Activated CD4-positive, alpha-beta T cell treated with anti-CD3 and anti-CD28 coated beads for 48 hours (primary cell): Measurements from ENCODE around the gene BTBD18.
A peak's percentile ranks its signal among the peaks of the same experiment; 100 is the strongest.

ENCODE experiments used
- DNase-seq: peaks from one replicate; pipeline ENCODE4 v3.0.0-alpha.2; 2020

BTBD18 gene

GRCh38 chr11:57751676-57752253 lies at the start of gene BTBD18:
Gene BTBD18 (minus strand): TSS chr11:57751819. CDS start chr11:57751188, 631 bp downstream.
- DNase-seq: no peak

GRCh38 chr11:57801183-57801485 lies 49.5 kb upstream of the BTBD18 start:
- no peak for DNase-seq

DNA sequence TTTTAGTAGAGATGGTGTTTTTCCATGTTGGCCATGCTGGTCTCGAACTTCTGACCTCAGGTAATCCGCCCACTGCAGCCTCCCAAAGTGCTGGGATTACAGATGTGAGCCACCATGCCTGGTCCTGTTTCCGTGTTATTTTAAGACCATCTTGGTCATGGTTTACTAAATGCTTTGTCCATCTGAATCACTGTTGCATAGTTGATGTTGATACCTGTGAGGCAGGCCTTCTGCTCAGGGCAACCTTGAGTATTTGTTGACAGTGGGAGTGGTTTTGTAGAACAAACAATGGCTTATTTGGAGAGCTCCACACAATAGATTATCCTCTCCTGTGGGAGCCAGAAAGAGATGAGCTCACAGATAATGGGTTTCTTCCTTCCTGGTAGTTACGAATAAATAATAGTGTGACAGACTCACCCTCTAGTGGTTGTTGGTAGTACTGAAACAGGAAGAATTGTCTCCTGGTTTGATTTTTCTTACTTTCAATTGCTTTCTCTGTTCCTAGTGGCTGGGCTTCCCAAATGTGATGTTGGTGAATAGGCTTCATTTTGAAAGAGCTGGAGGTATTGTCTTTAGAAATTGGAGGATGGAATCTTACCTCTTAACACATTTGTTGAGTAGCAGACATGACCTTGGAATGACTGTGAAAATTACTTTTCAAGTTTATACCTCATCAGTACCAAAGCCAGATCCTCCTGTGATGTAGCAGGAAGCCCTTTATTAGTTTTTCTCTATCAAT lies 49.0 kb upstream of the BTBD18 start:
- no peak for DNase-seq

DNA sequence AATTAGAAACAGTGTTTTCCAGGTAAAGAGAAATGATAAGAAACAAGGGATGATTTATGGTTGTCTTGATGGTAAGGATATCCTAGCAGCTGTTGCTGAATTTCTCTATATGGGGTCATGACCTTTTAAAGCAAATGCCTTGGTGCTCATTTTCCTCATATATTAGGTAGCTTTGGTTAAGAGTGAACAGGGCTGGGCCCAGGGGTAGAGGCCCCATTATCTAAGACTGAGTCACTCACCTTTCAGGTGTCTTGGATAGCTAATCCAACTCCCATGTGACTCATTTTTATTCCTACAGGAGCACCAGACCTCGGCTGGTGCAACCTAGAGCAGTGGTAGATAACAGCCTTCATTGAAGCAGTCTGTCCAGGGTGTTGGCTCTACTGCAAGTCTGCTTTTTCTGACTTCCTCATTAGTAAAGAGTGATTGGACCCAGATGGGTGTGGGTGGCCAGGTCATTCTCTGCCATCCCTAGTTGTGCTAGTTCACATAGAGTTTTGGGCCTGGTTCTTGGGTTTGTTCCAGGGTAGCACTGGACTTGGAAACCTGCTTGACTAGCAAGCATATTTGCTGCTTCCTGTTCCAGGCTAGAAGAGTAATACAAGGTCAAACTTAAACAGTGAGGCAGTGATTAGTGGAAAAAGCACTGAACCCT lies 47.4 kb upstream of the BTBD18 start:
- no peak for DNase-seq

DNA sequence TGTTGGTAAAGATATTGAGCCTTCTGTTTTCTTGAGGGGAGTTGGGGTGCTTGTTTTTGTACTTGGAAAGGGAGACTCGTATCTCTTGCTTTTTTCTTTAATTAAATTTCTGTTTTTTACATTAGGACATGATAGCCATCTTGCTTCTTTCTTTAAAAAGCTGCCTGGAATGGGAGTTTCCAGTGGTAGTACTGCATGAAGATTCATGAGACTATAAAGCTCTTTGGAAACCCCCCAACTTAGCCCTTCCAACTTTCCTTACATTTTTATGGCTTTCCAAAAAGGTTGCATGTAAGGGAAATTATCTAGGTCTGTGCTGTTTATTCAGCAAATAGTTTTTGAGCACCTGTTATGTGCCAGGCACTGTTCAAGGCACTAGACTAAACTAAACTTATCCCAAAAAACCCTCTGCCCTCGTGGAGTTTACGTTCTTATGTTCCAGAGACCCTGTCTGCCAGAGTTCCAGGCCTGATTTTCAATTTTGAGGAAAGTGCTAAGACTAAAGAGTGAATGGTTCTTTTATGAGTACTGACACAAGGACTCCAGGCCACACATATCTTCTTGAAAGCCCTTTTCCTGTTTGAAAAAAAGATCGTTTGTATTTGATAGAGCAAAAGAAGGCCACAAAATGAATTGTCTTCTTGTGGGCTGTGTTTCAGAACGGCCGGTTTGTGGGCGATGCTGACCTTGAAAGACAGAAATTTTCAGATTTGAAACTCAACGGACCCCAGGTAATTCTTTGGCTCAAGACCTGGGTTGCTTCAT lies 41.9 kb upstream of the BTBD18 start:
- no peak for DNase-seq

DNA sequence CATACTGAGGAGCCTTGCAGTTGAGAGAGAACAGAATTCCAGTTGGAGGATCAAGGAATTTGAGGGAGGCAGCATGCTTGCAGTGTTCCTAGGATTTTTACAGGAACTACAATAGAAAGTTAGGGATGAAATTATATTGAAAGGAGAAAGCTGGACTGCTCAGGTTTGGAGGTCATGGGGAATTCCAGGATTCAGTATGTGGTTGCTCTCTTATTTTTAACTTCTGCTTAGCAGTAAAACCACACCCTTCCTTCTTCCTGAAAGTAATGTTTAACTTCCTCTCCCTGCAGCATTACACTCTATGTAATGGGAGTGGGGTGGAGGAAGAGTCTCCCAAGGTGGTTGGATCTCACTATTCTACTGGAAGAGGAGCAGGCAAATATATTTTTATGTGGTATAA lies 41.3 kb upstream of the BTBD18 start:
- no peak for DNase-seq

GRCh38 chr11:57792060-57792541 lies 40.5 kb upstream of the BTBD18 start:
- peak; percentile 86 for DNase-seq

DNA sequence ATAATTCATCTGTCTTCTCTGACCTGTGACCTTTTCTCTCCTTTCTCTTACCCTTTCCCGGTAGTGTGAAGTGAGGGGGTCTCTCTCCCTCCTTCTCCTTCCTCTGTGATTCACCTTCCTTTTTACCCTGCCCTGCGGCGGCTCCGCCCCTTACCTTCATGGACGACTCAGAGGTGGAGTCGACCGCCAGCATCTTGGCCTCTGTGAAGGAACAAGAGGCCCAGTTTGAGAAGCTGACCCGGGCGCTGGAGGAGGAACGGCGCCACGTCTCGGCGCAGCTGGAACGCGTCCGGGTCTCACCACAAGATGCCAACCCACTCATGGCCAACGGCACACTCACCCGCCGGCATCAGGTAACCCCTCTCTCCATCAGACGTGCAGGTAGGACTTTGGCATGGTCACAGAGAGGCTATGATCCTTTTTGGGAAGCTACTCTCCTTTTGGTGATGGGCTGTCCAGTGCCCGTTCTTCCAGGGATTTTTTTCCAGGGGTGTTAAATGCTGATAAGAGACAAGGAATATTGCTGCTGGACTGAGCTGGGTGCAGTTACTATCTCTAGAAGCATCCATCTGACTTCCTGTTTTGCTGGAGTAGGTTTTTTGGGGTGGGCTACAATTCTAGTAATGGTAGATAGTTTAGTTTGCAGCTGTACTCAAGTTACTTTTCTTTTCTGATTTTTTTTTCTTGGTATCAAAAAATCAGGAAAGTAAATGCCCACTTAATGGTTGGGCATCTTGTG lies 39.9 kb upstream of the BTBD18 start:
- peak; percentile 8 for DNase-seq

DNA sequence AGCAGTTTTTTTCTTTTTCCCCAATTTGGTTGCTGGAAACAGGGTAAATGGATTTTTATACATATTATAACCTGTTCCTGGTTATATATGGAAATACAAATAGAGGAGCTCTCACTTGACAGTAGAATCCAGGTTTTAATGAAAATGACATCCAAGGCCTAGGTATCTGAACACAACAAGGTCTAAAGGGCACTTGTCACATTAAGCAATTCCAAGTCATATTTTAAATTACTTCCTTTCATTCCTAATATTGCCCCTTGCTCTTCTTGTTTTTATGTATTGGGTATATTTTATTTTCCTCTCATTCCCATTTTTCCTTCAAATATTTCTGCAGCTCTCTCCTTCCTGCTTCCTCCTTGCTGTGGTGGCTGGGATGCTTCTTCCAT lies 37.1 kb upstream of the BTBD18 start:
- DNase-seq: no peak

DNA sequence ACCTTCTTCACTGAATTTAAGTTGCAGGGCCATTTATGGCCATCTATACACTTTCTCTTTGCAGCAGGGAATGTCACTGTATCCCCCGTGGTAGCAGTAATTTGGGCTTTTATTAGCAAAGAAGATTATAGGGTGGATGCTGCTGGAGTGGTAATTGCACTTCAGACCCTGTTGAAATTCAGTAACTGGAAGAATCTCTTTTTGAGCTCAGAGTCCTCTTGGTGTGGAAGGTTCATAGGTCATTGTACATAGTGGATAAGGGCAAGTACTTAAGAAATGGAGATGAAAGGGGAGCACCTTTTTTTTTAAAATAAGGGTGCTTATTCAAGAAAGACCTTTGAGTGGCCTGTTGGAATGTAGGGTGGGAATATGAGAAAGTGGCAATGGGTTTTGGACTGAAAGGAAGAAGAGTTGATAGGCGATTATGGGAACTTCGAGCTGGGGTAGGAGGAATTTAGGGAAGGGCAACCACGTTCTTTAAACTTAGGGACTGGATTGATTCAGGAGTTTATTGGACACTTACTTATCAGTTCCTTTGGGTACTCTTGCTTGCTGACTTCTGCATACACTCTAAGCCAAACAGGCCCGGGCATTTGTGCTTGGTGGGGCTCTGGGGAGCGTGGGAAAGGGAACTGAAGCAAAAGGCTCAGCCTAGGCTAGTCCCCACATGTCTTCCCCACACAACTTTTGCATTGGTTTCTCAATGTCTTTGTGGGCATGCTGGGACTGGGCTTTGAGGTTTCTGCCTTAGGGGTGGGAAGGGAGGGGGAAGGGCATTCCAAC lies 36.5 kb upstream of the BTBD18 start:
- DNase-seq: no peak

DNA sequence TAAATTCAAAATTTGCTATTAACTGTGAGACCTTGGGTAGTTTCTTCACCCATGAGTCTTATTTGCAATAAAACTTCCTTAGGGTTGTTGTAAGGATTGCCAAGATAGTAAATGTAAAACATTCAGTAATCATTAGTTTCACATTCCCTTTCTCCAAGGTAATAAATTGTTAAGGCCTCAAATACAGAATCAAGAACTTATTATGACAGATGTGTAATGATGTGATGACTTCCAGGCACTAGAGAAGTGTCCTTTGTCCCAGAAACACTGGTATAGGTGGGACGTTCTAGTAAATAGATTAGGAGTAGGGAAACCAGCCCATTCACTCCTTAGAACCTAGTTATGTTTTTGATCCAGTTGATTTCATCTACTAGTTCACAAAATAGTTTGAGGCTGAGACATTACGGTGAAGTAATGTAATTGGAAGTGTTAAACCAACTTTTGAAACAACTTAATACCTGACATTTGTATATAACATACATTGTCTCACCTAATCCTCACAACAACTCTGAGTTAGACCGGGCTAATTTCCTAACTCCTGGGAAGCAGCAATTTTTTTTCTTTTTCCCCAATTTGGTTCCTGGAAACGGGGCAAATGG lies 35.5 kb upstream of the BTBD18 start:
- DNase-seq: no peak

- DNase-seq: no peak
These were observed 34.8 kb upstream of the BTBD18 start for GRCh38 chr11:57786436-57786835.

- DNase-seq: no peak
These were observed 33.5 kb upstream of the BTBD18 start for GRCh38 chr11:57785072-57785471.

GRCh38 chr11:57781529-57781943 lies 29.9 kb upstream of the BTBD18 start:
- no peak for DNase-seq

GRCh38 chr11:57779276-57779675 lies 27.7 kb upstream of the BTBD18 start:
- no peak for DNase-seq

DNA sequence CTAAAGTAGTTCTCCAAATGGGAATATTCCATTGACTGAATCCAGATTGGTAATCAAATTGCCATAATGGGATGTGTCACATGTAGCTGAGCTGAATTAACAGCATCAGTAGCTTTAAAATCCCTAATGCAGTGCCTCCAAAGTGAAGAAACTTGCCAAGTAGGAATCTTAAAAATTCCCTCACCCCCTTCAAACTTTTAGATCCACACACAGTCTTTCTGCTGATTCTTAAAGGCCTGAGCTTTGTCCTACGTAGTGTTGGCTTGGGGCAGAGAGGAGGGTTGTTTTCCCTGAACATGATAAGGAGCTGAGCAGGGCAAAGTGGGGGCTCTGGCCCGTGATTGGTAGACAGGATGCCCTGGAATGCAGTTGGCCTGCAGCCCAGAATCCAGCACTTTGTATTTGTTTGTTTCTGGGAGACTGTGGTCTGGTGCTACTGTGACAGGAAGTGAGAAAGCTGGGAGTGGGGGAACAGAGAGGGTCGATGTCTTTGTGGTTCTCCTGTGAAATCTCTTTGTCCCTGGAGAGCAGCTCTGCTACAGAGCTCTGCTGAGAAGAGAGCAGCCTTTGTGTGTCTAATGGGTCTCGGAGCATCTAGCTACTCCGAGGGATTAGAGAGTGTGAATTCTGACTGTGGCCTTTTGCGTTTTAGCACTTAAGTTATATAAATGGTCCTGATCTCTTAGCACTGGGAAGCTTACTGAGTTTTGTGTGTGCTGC lies 26.9 kb upstream of the BTBD18 start:
- no peak for DNase-seq

GRCh38 chr11:57777969-57778317 lies 26.3 kb upstream of the BTBD18 start:
- DNase-seq: no peak

DNA sequence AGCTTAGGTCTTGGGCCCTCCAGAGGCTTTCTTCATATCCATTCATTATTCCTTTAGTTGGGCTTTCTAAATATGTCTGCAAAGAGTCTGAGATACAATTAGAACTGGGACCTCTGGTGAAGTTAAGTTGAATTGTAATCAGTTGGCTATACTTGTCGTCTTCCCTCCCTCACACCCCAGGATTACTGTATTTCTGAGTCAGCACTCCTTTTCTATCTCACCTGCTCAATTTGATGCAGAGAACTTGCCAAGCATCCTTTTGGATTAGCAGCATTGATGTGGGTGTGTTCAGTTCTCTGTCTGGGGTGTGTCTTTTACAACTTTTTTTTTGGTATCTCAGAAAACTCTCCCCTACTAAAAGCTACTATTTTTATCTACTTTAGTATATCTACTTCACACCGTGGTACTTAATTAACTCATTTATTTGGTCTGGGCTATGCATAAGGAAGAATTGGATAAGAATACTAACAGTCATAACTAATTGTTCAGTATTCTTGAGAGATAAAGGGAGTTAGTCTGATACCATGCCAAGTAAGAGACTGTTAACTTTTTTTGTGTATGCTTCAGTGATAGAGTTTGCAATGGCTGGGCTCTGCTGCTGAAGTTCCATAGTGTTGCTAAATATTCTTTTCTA lies 25.1 kb upstream of the BTBD18 start:
- DNase-seq: no peak

DNA sequence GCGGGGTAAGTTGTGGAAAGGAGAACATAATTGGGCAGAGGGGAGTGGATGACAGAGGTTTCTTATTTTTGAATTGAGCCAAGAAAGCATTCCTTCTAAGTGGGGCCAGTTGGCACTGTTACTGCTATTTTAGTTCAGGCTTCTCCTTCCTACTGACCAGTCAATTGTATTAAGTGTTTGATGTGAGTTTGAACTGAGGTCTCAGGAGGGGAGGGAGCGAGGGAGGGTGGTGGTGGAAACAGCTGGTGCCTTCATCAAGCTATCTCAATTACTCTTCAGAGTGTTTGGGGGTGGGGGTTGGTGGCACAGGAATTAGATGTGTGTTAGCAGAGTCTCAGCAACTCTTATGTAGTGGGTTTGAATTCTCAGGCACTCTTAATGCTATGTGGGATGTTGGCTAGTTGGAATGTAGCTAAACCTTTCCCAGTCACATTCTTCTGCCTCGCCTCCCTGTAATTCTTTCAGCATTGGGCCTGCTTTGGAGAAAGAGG lies 24.5 kb upstream of the BTBD18 start:
- DNase-seq: no peak

GRCh38 chr11:57775491-57775890 lies 23.9 kb upstream of the BTBD18 start:
- no peak for DNase-seq
